ENCODE measurements around the gene FBXO8. TPM values are rescaled to one million over a fixed set of nuclear protein-coding genes. Genes with fewer than 3 reads are reported as not detected.
A peak's percentile ranks its signal among the peaks of the same experiment; 100 is the strongest.

The FBXO8 gene
- total RNA-seq, 1 experiment from 2014 or later: 8.9 TPM

- H3T11ph ChIP-seq (ENCODE audit: low read length): no peak overlapping the region
- no peak overlapping the region for H2AFZ ChIP-seq (ENCODE audit: low read length)
- H3K4ac ChIP-seq (ENCODE audit: low read depth, low read length): no peak overlapping the region
- no peak overlapping the region for H3K9ac ChIP-seq (ENCODE audit: extremely low read depth, insufficient read length, low read length)
- H3K56ac ChIP-seq (ENCODE audit: insufficient read length, low read depth, low read length): no peak overlapping the region
- peak overlapping the region; percentile 80 for H3K4me2 ChIP-seq (ENCODE audit: insufficient read depth, insufficient read length, low read length)
- Mint-ChIP-seq H3K27ac (no peak overlapping the region), H3K4me3 (peak overlapping the region; percentile 62 to 83), H3K27me3 (ENCODE audit: low read depth) (peaks cover 88% of the 10 kb centered on the region), H3K9me3 (peaks cover 3 to 4% of the 10 kb centered on the region in 2 experiments; a peak in 2 of 5 replicates), H3K4me1 (peaks cover 43 to 44% of the 10 kb centered on the region in 2 experiments), H3K36me3 (ENCODE audit: insufficient read depth in 1 of 3, low read depth in 3 of 3) (no peaks in the 10 kb centered on the region)
- no peaks in the 10 kb centered on the region for H3K79me1 ChIP-seq (ENCODE audit: insufficient read depth, low read depth, low read length, poor library complexity, severe bottlenecking)
- H2BK20ac ChIP-seq (ENCODE audit: low read depth, low read length, poor library complexity, severe bottlenecking): no peak overlapping the region
- H4K91ac ChIP-seq (ENCODE audit: insufficient read length, low read depth, low read length): no peak overlapping the region
- no peak for DNase-seq
- H3K27ac ChIP-seq (ENCODE audit: insufficient read length, low read depth, low read length): no peak overlapping the region
- TF ChIP-seq, protein P1, sequence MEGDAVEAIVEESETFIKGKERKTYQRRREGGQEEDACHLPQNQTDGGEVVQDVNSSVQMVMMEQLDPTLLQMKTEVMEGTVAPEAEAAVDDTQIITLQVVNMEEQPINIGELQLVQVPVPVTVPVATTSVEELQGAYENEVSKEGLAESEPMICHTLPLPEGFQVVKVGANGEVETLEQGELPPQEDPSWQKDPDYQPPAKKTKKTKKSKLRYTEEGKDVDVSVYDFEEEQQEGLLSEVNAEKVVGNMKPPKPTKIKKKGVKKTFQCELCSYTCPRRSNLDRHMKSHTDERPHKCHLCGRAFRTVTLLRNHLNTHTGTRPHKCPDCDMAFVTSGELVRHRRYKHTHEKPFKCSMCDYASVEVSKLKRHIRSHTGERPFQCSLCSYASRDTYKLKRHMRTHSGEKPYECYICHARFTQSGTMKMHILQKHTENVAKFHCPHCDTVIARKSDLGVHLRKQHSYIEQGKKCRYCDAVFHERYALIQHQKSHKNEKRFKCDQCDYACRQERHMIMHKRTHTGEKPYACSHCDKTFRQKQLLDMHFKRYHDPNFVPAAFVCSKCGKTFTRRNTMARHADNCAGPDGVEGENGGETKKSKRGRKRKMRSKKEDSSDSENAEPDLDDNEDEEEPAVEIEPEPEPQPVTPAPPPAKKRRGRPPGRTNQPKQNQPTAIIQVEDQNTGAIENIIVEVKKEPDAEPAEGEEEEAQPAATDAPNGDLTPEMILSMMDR (conservative IDR thresholded peaks at IDR 0.05): no peak
- no peak overlapping the region for H3K18ac ChIP-seq (ENCODE audit: insufficient read length, low read depth, low read length)
- no peak overlapping the region for H4K5ac ChIP-seq (ENCODE audit: insufficient read length, low read depth, low read length)
- H2AK5ac ChIP-seq (ENCODE audit: insufficient read length, low read length): no peak overlapping the region
- no peaks in the 10 kb centered on the region for H3K9me3 ChIP-seq (ENCODE audit: control insufficient read depth, low read depth, low read length)
- no peak overlapping the region for H2BK5ac ChIP-seq (ENCODE audit: insufficient read length, low read length)
- no peak overlapping the region for H2BK12ac ChIP-seq (ENCODE audit: insufficient read length, low read depth, low read length)
- H2BK15ac ChIP-seq (ENCODE audit: low read depth, low read length): no peak overlapping the region
- no peaks in the 10 kb centered on the region for H3K79me2 ChIP-seq (ENCODE audit: insufficient read depth, low read length)
- H4K8ac ChIP-seq (replicated peaks; ENCODE audit: insufficient read length, low read depth, low read length): no peak overlapping the region
- peaks cover 51% of the 10 kb centered on the region for H3K27me3 ChIP-seq (ENCODE audit: insufficient read depth, low read length)
- no CpG with 5 or more reads among the region's 26 CpGs for WGBS (ENCODE audit: extremely low coverage, insufficient read length, low lambda C conversion rate)
- H3K14ac ChIP-seq (ENCODE audit: insufficient read depth, low read length): no peak overlapping the region
- H2BK120ac ChIP-seq (ENCODE audit: low read depth, low read length, poor library complexity, severe bottlenecking): no peak overlapping the region
- peaks cover 2% of the 10 kb centered on the region; the same call in 1 of the 2 replicates for H3K4me1 ChIP-seq (ENCODE audit: insufficient read depth, low read length)
- peaks cover 16% of the 10 kb centered on the region for H3K23me2 ChIP-seq (ENCODE audit: insufficient read length, low read depth, low read length, poor library complexity, severe bottlenecking)
- H3K23ac ChIP-seq (ENCODE audit: insufficient read length, low read depth, low read length): no peak overlapping the region
- H4K20me1 ChIP-seq (ENCODE audit: control insufficient read depth, insufficient read depth, insufficient read length): peaks cover 6% of the 10 kb centered on the region
Observed at GRCh38 chr4:174218127-174218790, 65.2 kb downstream of the FBXO8 start.
